B cell (primary cell): ENCODE data around the gene PLEK2. TPM values are rescaled to one million over a fixed set of nuclear protein-coding genes. Genes with fewer than 3 reads are reported as not detected.

ENCODE experiments used
- ATAC-seq: fragments of 200-7000 bp; cut with Tn5 transposase; one replicate; pipeline ENCODE4 v1.10.0; 2021; ENCODE audit warnings: low read depth, mild to moderate bottlenecking, moderate number of reproducible peaks, moderate library complexity
- CTCF ChIA-PET: fragments of 350-600 bp; sonication (Branson Sonifier 250); formaldehyde crosslinking; loops from one replicate; lab custom pipeline; 2021; ENCODE audit warnings: antibody characterized with exemption, inconsistent platforms; lab: Charles Lee
- POLR2A ChIA-PET: fragments of 350-600 bp; sonication (Branson Sonifier 250); formaldehyde crosslinking; loops from one replicate; lab custom pipeline; 2021; ENCODE audit warnings: antibody characterized with exemption; lab: Charles Lee
- DNase-seq: peaks from one replicate; pipeline ENCODE4 v3.0.0; 2013
- H2AFZ ChIP-seq: 2 replicates; pipeline ENCODE4 v1.6.1; 2012; ENCODE audit warnings: mild to moderate bottlenecking, low read depth, low read length; ENCODE audit not compliant: insufficient read depth, poor library complexity, severe bottlenecking
- H3K27ac ChIP-seq, 2 donors: 1 replicate in 1 of 2; 2 replicates in 1 of 2; pipeline ENCODE4 v1.5.1; 2012 to 2013; ENCODE audit warnings: low read length in 2 of 2, mild to moderate bottlenecking in 2 of 2, moderate library complexity in 1 of 2
- H3K27me3 ChIP-seq, 4 experiments: fragments of 200-600 bp in 1 of 4; sonication (generic) in 1 of 4; replicated peaks in 1 of 4; 1 replicate in 2 of 4; 2 replicates in 2 of 4; pipeline versions ENCODE4 v1.6.1 to v1.7.0; 2013 to 2016; ENCODE audit warnings: low read length in 3 of 4, mild to moderate bottlenecking in 2 of 4, mixed read lengths in 1 of 4, moderate library complexity in 1 of 4; ENCODE audit not compliant: insufficient read depth in 4 of 4, control insufficient read depth in 3 of 4; ENCODE audit errors: control extremely low read depth in 1 of 4
- H3K36me3 ChIP-seq, 2 experiments: replicated peaks in 1 of 2; 1 replicate in 1 of 2; 2 replicates in 1 of 2; pipeline versions ENCODE4 v1.6.1 to v1.7.1; 2013; ENCODE audit warnings: low read length in 1 of 2; ENCODE audit not compliant: insufficient read depth in 2 of 2, control insufficient read depth in 1 of 2; ENCODE audit errors: control extremely low read depth in 1 of 2, extremely low read depth in 1 of 2
- H3K4me1 ChIP-seq, 2 donors: fragments of 200-600 bp in 1 of 2; sonication (generic) in 1 of 2; 1 replicate in 1 of 2; 2 replicates in 1 of 2; pipeline versions ENCODE4 v1.5.1 to v1.6.1; 2013 to 2017; ENCODE audit warnings: low read length in 2 of 2; ENCODE audit not compliant: control insufficient read depth in 2 of 2, insufficient read depth in 2 of 2
- H3K4me2 ChIP-seq: replicated peaks from 2 replicates; pipeline ENCODE3; 2012; ENCODE audit warnings: mild to moderate bottlenecking, low read depth, low read length; ENCODE audit not compliant: poor library complexity, severe bottlenecking
- H3K4me3 ChIP-seq, 5 experiments: fragments of 200-600 bp in 1 of 5; sonication (generic) in 1 of 5; 1 replicate in 3 of 5; 2 replicates in 2 of 5; pipeline versions ENCODE4 v1.5.1 to v1.7.0; 2011 to 2016; ENCODE audit warnings: low read length in 4 of 5, mild to moderate bottlenecking in 4 of 5, low read depth in 2 of 5, control low read depth in 1 of 5, moderate library complexity in 1 of 5; ENCODE audit not compliant: insufficient read depth in 1 of 5; ENCODE audit errors: control extremely low read depth in 1 of 5, extremely low read depth in 1 of 5
- H3K79me2 ChIP-seq: fragments of 200-600 bp; sonication (generic); one replicate; pipeline ENCODE4 v1.6.0; 2016; ENCODE audit warnings: low read length; ENCODE audit not compliant: control insufficient read depth, insufficient read depth
- H3K9ac ChIP-seq: fragments of 200-600 bp; sonication (generic); 2 replicates; pipeline ENCODE4 v1.6.1; 2017; ENCODE audit warnings: mild to moderate bottlenecking, low read length, moderate library complexity
- H3K9me3 ChIP-seq, 3 donors: one replicate each; pipeline versions ENCODE4 v1.6.1 to v1.7.1; 2013; ENCODE audit warnings: low read length in 2 of 3; ENCODE audit not compliant: control insufficient read depth in 2 of 3, insufficient read depth in 1 of 3; ENCODE audit errors: control extremely low read depth in 1 of 3
- H4K20me1 ChIP-seq: 2 replicates; pipeline ENCODE4 v1.6.0; 2012; ENCODE audit warnings: mild to moderate bottlenecking, low read length; ENCODE audit not compliant: insufficient read depth, control insufficient read depth, poor library complexity, severe bottlenecking
- H3K27ac Mint-ChIP-seq: one replicate; pipeline ENCODE4 v1.8.0; 2021; ENCODE audit warnings: mixed read lengths
- H3K27me3 Mint-ChIP-seq: one replicate; pipeline ENCODE4 v1.8.0; 2021; ENCODE audit warnings: mixed read lengths
- H3K4me1 Mint-ChIP-seq: one replicate; pipeline ENCODE4 v1.8.0; 2021; ENCODE audit warnings: mixed read lengths
- H3K4me3 Mint-ChIP-seq: one replicate; pipeline ENCODE4 v1.8.0; 2021; ENCODE audit warnings: mixed read lengths
- H3K9me3 Mint-ChIP-seq: one replicate; pipeline ENCODE4 v1.8.0; 2022; ENCODE audit warnings: mixed read lengths; ENCODE audit not compliant: insufficient read depth
- EZH2 ChIP-seq: IDR thresholded peaks from 2 replicates; pipeline ENCODE4 v1.6.1; 2012; ENCODE audit warnings: borderline replicate concordance, low read depth, mild to moderate bottlenecking, moderate library complexity, low read length; ENCODE audit not compliant: insufficient read depth, poor library complexity, severe bottlenecking
- WGBS: methylation state at CpG from one replicate; pipeline ENCODE4 v1.1.5; 2013; ENCODE audit warnings: missing lambda C conversion rate; ENCODE audit not compliant: insufficient coverage; 5-methylcytosine and 5-hydroxymethylcytosine counted together
- intact Hi-C: fragments of 100-400 bp; cut with micrococcal nuclease; formaldehyde crosslinking; loops from one replicate; pipeline ENCODE4 v1.10.0; 2022
- polyA plus RNA-seq: library from polyadenylated mRNA; depleted of rRNA; stranded (reverse); fragments of >200 nt; gene quantifications from 2 replicates; pipeline ENCODE4 v1.2.3, GENCODE V29; 2012
- total RNA-seq, 2 donors: library from RNA; stranded (reverse); fragments of 120-200 nt in 1 of 2; gene quantifications; 1 replicate in 1 of 2; 2 replicates in 1 of 2; pipeline versions ENCODE4 v1.2.3 to v1.2.4, GENCODE V29; 2013 to 2022
- TF ChIP-seq, protein P1 (sequence below): fragments of 200-600 bp; IDR thresholded peaks from one replicate; pipeline ENCODE4 v1.8.0; 2022; ENCODE audit warnings: antibody characterized with exemption, mild to moderate bottlenecking

The PLEK2 gene
- total and polyA plus RNA-seq, 2 donors (not counting 1 experiment from before 2014, with no cell fraction given), result not detected

DNA sequence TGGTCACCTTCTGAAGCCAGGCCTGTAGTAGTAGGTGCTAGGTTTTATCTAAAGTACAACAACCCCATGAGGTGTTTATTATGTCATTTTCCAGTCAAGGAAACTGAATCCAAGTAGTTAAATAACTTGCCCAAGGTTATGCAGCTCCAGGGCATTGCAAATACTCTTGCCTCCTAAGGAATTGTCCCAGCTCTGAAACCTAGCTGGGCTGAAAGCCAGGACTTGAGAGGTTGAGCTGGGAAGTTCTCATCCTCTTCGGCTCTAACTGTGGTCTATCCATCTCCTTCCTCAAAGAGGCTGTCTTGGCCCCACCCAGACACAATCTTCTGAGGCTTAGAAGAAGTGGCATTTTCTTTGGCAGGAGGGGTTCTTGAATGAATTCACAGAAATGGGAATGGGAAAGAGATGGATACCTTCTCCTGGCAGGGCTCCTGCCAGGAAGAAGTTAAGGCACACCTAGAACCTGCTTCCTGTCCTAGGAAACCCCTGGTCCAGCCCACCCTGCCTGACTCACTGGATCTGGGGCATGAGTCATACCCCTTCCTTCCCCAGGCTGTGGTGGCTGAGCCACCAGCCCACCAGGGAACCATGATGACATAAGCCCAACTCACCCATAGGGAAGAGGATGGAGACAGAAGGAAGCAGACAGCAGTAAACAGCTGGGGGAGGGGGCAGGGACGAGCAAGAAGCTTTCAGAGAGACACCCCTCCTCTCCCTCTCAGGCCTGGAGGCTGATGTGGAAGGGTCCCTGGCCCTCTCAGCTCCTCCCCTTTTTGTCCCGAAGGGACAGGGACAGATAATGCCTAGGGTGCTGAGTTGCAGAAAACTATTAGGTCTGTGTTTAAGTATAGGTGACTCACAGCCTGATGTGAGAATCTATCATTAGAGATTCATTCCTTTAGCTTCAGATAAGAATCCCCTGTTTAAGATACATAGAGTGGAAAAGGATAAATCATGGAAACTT lies 2.1 kb upstream of the PLEK2 start:
- Mint-ChIP-seq H3K27ac (no peak overlapping the region), H3K9me3 (no peaks in the 10 kb centered on the region), H3K27me3 (peaks cover 28% of the 10 kb centered on the region), H3K4me1 (peaks cover 18% of the 10 kb centered on the region), H3K4me3 (no peak overlapping the region)
- H3K27me3 ChIP-seq, result peaks cover 0 to 18% (median 5%) of the 10 kb centered on the region in 4 experiments
- no peak overlapping the region for H3K4me2 ChIP-seq
- no peak for TF ChIP-seq EZH2
- TF ChIP-seq, protein P1, sequence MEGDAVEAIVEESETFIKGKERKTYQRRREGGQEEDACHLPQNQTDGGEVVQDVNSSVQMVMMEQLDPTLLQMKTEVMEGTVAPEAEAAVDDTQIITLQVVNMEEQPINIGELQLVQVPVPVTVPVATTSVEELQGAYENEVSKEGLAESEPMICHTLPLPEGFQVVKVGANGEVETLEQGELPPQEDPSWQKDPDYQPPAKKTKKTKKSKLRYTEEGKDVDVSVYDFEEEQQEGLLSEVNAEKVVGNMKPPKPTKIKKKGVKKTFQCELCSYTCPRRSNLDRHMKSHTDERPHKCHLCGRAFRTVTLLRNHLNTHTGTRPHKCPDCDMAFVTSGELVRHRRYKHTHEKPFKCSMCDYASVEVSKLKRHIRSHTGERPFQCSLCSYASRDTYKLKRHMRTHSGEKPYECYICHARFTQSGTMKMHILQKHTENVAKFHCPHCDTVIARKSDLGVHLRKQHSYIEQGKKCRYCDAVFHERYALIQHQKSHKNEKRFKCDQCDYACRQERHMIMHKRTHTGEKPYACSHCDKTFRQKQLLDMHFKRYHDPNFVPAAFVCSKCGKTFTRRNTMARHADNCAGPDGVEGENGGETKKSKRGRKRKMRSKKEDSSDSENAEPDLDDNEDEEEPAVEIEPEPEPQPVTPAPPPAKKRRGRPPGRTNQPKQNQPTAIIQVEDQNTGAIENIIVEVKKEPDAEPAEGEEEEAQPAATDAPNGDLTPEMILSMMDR, result no peak
- intact Hi-C loops, result no loop called here
- no peak for DNase-seq
- ATAC-seq, result no peak
- H3K27ac ChIP-seq, result no peak overlapping the region
- no peaks in the 10 kb centered on the region for H3K9me3 ChIP-seq
- H3K9ac ChIP-seq, result no peak overlapping the region
- no peak overlapping the region for H2AFZ ChIP-seq
- WGBS, result no CpG with 5 or more reads among the region's 3 CpGs
- no peak overlapping the region for H3K4me3 ChIP-seq
- ChIA-PET POLR2A (no interaction called here), CTCF (interaction anchor here (7.1 to 23.4 kb wide), 2 partner anchors 14 to 163 kb away, joined by 32 to 863 read pairs; no protein-coding TSS in a partner anchor)
- no peaks in the 10 kb centered on the region for H4K20me1 ChIP-seq
- peaks cover 15 to 17% of the 10 kb centered on the region in 2 donors for H3K4me1 ChIP-seq
- H3K36me3 ChIP-seq, result no peaks in the 10 kb centered on the region
- no peaks in the 10 kb centered on the region for H3K79me2 ChIP-seq

DNA sequence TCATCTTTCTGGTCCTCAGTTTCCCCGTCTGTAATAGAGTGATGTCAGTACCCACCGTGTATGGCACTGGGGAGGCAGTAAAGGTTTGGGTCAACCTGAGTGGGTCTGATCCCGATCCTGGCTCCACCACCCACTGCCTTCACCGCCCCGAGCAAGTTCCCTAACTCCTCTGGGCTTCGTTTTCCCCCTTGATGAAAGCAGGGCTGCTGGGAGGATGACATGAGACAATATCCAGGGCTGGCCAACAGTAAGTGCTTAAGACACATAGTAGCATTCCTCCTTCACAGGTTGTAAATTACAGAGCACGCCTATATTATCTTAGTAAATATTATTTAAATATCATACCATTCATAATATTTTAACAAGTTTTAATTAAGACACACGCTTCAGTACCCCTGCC lies 595 bp downstream of the PLEK2 start:
- Histone ChIP-seq H3K79me2 (no peaks in the 10 kb centered on the region), H4K20me1 (no peaks in the 10 kb centered on the region), H3K27me3 (peaks cover 0 to 18% (median 5%) of the 10 kb centered on the region in 4 experiments), H3K9ac (no peak overlapping the region), H3K4me2 (peak overlapping the region; percentile 69), H3K27ac (no peak overlapping the region), H3K36me3 (no peaks in the 10 kb centered on the region), H2AFZ (peak overlapping the region; percentile 66), H3K4me1 (peaks cover 8% of the 10 kb centered on the region in 2 donors), H3K9me3 (no peaks in the 10 kb centered on the region), H3K4me3 (no peak overlapping the region)
- no peak for DNase-seq
- peaks cover 28% of the 10 kb centered on the region for H3K27me3 Mint-ChIP-seq
- no peak for ATAC-seq
- H3K27ac Mint-ChIP-seq, result no peak overlapping the region
- H3K4me1 Mint-ChIP-seq, result peaks cover 9% of the 10 kb centered on the region
- no peaks in the 10 kb centered on the region for H3K9me3 Mint-ChIP-seq
- 76% methylated on average over 4 of the region's 8 CpGs for WGBS
- intact Hi-C loops, result no loop called here
- TF ChIP-seq, protein P1, result no peak
- no peak for TF ChIP-seq EZH2
- H3K4me3 Mint-ChIP-seq, result no peak overlapping the region
- POLR2A ChIA-PET, result no interaction called here
- CTCF ChIA-PET, result interaction anchor here (0.8 to 1.1 kb wide), 2 partner anchors 10 to 16 kb away, joined by 3 to 6 read pairs; no protein-coding TSS in a partner anchor
